Posterior vena cava (tissue), 2 donors: ENCODE data around the gene SEMA7A. TPM values are rescaled to one million over a fixed set of nuclear protein-coding genes. Genes with fewer than 3 reads are reported as not detected.

Experiments used
- DNase-seq: peaks from one replicate; pipeline ENCODE4 v3.0.0-alpha.2; 2020; ENCODE audit warnings: low spot score
- intact Hi-C, 2 donors: fragments of 100-400 bp; cut with DNase I; formaldehyde crosslinking; loops; one replicate each; pipeline versions ENCODE4 v1.14.1 to v1.14.2; 2022 to 2023
- total RNA-seq, 2 donors: library from RNA; stranded (reverse); fragmentation: NEBNext Ultra II Directional; extraction: Animal tissue kit (Norgen Biotek cat#: 25700); gene quantifications; one replicate each; pipeline ENCODE4 v1.2.1, GENCODE V29; 2021
- donor health status: DM: yes; HTN: yes; CAD: no.
- donor health status: DM: yes; HTN: yes; CAD: no.

The SEMA7A gene
- total RNA-seq, 2 donors from 2014 or later = 1.2 to 2.0 TPM

DNA sequence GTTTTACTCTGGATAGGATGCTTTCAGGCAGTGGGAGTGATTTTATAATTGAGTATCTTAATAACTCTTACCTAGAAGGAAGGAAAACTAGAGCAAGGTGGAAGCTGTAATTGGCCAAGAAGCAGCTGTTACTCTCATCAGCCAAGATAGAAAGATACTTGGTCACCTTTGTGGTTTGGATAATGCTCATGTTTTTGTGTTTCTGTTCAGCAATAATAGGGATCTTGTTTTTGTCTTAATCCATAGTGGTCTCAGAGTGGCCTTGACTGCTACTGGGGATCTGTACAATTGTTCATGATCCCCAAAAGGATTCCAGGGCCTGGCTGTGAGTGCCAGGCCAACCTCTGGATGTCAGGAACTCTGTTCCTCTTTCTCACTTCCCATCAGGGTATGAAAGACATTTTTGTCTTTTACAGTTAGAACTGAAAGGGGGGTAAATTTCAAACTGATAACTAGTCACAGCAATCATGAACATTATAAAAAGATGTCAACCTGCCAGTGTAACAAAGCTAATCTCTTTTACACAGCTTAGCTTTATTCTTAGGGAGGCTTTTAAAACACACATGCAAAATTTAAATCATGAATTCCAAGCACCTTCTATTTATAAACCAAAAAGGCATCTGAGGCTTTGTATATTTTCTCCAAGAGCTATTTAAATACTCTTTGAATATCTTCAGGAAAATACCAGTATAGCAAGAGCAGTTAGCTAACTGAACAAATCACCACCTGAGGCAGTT, 21.2 kb upstream of the SEMA7A start:
- intact Hi-C loops = no loop called here
- DNase-seq = no peak

DNA sequence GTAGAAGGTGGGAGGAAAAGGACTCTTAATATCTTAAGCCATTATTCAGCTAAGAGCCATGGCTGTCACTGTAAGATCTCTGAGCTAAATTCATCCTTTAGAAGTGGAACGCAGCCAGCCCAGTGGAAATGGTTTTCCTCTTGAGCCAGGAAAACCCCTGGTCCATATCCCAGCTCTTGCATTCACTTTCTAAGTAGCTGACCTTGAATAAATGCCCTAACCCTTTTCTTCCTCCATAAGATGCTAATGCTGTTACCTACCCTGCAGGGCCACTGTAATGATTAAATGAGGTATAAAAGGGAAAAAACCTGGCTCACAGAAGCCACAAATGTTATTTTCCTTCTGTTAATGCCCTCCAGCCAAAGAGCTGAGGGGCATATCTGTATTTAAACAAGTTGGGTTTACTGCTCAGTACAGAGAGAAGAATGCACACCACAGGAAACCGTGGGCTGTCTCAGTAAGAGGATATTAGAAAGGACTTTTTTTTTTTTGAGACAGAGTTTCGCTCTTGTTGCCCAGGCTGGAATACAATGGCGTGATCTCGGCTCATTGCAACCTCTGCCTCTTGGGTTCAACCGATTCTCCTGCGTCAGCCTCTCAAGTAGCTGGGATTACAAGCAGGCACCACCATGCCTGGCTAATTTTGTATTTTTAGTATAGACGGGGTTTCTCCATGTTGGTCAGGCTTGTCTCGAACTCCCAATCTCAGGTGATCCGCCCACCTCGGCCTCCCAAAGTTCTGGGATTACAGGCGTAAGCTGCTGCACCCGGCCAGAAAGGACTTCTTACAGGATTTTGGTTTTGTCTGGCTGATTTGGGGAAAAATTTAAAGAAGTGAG, 20.4 kb upstream of the SEMA7A start:
- no peak for DNase-seq
- intact Hi-C loops = no loop called here

DNA sequence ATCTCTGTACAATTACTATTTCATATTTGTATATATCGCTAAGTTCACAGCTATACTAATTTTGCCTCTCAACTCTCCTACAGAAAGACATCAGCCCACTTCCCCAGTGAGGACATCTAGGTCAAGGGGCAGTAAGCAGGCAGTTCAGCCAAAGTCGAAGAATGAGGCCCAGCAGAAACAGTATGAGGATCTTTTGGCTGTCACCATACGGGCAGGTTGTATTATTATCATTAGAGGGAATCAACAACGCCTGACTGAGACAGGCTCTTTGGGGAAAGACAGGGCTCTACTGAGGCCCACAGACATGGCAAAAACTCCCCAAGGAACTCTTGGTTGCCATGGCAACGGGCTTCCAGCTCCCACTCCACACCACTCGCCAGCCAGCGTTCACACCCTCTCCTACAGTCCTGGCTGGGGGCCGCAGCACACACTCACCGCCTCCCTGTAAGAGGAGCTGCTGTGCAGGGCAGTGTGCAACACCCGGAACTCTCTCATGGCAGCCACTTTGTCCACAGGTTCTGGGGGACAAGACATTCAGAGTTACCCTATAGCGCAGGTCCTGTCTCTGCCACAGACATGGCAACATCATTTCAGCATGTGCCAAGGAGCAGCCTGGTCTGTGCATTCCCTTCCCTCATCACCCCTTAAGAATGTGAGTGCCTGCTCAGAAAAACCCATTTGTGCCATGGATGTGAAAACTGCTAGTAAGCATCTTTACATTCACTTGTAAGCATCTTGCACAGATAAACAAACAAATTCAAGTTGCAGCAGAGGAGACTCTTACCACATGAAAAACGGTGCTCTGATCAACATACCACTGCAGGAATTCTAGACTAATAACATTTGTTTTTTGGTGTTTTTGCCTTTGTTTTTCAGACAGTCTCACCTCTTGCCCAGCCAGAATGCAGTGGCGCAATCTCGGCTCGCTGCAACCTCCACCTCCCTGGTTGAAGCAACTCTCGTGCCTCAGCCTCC, 18.4 kb upstream of the SEMA7A start:
- intact Hi-C loops = no loop called here
- DNase-seq = no peak

GRCh38 chr15:74451322-74451721, 17.6 kb upstream of the SEMA7A start:
- intact Hi-C loops = no loop called here
- DNase-seq = no peak

GRCh38 chr15:74449643-74450205, 16.0 kb upstream of the SEMA7A start:
- DNase-seq = peak; percentile 64
- intact Hi-C loops = no loop called here

GRCh38 chr15:74449095-74449494, 15.3 kb upstream of the SEMA7A start:
- DNase-seq = peak; percentile 32
- intact Hi-C loops = no loop called here

DNA sequence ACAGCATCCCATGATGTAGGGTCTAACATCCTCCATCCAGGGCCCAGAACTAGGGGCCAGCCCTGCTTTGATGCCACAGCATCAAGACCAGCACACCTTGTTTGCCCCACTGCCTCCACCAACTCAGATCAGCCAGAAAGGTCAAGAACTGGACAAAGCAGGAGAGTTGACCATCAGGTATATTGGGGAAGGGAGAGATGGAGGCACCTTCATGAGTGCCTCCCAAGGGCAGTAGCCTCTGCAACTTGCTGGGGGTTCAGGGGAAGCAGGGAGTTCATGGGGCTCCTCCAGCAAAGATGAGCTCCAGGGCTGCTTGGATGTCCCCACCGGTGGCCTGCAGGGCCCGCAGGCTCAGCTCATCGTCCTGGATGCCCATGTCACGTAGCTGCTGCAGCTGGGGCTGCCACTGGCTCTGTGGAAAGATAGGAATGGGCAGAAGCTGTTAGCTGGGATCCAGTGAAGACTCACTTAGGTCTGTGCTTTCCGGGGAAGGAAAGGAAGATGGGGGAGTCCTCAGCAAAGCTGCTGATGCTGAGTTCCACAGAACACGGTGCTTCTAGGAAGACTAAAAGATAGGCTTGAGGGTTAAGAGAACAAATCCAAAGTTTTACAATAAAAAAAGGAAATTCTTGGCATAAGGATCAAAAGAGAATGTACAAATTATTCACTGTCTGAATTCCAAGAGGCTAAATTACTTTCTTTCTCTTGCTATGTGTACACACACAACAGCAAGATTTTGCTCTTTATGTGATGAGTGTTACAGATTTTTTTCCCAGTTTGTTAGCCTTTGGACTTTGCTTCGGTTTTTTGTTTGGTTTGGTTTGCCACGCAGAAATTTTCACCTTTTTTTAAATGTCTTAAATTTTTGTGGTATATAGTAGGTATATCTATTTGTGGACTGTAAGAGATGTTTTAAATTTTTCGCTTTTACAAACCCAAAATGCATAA, 12.3 kb upstream of the SEMA7A start:
- intact Hi-C loops = no loop called here
- DNase-seq = peak; percentile 56

DNA sequence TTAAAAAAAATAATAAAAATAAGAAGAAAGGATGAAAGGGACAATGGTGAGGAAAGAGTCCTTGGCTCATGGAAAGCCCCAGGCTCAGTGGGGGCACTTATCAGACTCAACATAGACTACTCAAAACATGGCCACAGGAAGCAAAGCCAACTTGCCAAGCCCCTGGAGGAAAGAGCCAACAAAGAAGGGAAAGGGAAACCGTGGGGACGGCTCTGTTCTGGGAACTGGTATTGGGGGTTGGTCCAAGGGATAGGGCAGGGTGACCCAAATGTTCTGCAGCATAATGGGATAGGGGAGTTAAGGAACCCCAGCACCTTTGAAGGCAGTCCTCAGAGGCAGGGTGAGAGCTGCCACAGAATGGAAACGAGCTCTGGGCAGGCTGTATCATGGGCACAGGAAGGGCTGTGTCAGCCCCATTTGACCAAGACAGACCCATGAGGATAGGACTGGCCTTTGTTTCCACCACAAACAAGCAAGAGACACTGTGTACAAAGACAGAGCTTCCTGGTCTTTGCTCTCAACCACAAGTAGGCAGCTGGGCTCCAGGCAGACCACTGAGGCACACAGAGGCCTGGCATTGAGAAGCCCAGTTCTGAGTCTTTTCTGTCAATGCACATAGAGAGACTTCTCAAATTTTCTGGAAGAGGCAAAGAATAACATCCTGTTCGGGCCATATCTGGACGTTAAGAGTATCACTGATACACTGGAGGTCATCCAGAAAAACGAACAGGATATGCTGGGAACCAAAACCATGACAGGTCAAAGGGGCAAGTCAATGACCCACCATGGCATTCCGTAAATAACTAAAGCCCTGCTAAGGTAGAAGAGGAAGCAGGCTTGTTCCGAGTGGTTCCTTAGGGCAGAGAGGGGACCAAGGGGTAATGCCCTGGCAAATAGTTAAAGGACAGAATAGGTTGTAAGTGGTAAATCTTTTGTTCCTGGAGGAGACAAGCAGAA, 10.6 kb upstream of the SEMA7A start:
- peak; percentile 13 for DNase-seq
- intact Hi-C loops = loop anchor here in 1 of 2 donors (5.0 kb wide), 1 partner anchor 762 kb away; the partner anchor contains the start of gene CD276

- peak; percentile 49 for DNase-seq
- intact Hi-C loops = loop anchor here in 1 of 2 donors (5.0 kb wide), 1 partner anchor 761 kb away; the partner anchor contains the start of gene CD276
Measured at GRCh38 chr15:74443100-74443909, 9.5 kb upstream of the SEMA7A start.

DNA sequence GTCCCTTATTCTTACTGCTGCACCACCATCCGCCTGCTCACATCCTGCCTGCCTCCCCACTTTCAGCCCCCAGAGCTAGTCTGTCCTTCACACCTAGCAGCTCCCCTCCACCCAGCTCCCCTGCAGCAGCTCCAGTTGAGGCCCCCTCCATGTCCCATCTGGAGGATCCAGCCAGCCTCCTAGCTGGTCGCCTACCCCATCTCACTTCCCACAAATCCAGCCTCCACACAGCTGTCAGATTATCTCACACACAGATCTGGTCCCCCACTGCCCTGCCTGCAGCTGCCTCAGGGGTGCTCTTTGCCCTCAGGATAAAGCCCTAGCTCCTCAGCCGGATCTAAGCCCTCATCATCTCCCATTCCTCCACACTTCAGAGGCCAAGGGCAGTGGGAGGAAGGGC, 8.8 kb upstream of the SEMA7A start:
- intact Hi-C loops = loop anchor here in 1 of 2 donors (5.0 kb wide), 1 partner anchor 760 kb away; the partner anchor contains the start of gene CD276
- peak; percentile 65 for DNase-seq

- DNase-seq = peak; percentile 38
- intact Hi-C loops = loop anchor here in 1 of 2 donors (5.0 kb wide), 1 partner anchor 760 kb away; the partner anchor contains the start of gene CD276
Measured at GRCh38 chr15:74442063-74442462, 8.3 kb upstream of the SEMA7A start.

GRCh38 chr15:74441248-74441941, 7.6 kb upstream of the SEMA7A start:
- intact Hi-C loops = loop anchor here in 1 of 2 donors (5.0 kb wide), 1 partner anchor 759 kb away; the partner anchor contains the start of gene CD276
- peak; percentile 72 for DNase-seq

DNA sequence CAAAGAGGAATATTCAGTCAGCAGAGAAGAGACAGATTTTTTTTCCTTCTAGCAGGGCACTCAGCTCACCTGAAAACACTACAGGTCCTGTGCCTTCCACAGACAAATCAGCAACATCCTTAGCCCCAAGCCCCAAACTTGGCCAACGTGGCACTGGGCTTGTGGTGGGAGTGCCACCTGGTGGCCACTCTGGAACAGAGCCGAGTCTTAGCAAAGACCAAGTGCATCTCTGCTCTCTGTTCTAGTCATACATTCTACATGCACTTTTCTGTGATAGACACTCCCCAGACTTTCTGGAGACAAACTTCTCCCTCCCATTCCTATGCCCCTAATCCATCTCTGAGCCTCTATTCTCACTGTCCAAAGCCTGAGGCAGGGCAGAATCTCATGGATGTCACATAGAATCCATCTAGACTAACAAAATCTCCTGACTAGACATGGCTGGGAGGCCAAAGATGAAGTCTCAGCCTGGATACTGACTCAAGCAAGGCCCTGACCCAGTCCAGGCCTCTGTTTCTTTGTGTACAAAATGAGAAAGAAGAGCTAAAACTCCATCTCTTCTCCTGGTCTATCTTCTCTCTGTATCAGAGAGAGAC, 5.1 kb upstream of the SEMA7A start:
- peak; percentile 89 for DNase-seq
- intact Hi-C loops = loop anchor here (2.0 kb wide), 2 partner anchors 62 to 66 kb away; no protein-coding TSS in a partner anchor

DNA sequence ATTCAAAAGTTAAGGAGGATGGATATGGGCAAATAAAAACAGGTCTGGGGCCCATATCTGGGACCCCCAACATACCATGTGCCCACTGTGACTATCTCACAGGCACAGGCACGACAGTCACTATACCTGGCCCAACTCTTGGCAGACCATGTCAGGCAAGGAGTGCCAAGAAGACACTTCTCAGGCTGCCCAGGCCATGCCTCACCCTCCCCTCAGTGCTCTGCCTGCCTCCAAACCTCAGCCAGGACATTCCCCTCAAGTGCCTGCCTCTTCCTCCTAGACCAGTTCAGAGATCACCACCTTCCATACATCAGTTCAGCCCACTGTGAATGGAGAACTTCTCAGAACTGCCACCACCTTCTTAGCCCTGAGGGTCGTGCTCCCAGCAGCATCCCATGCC, 4.4 kb upstream of the SEMA7A start:
- no peak for DNase-seq
- intact Hi-C loops = loop anchor here (2.0 kb wide), 2 partner anchors 61 to 65 kb away; no protein-coding TSS in a partner anchor
